Mononuclear cell (primary cell): Measurements from ENCODE around the gene COL10A1. TPM values are rescaled to one million over a fixed set of nuclear protein-coding genes. Genes with fewer than 3 reads are reported as not detected.

Experiments used
- H3K27me3 ChIP-seq: 2 replicates; pipeline ENCODE4 v1.6.0; 2011; ENCODE audit warnings: low read length, control low read depth; ENCODE audit not compliant: insufficient read depth
- H3K4me1 ChIP-seq: 2 replicates; pipeline ENCODE4 v1.5.1; 2011; ENCODE audit warnings: mild to moderate bottlenecking, low read length, control low read depth; ENCODE audit not compliant: insufficient read depth
- H3K4me3 ChIP-seq: 2 replicates; pipeline ENCODE4 v1.5.1; 2011; ENCODE audit warnings: mild to moderate bottlenecking, low read length, moderate library complexity
- H3K9me3 ChIP-seq: 2 replicates; pipeline ENCODE4 v1.5.1; 2011; ENCODE audit warnings: low read depth, mild to moderate bottlenecking, control low read depth, low read length
- total RNA-seq: library from RNA; depleted of rRNA; stranded (reverse); fragments of >200 nt; gene quantifications from one replicate; pipeline ENCODE4 v1.2.3, GENCODE V29; 2012

Gene COL10A1
- total RNA-seq, 1 donor, result 0.31 TPM

- Histone ChIP-seq H3K4me1 (no peaks in the 10 kb centered on the region), H3K9me3 (no peaks in the 10 kb centered on the region), H3K27me3 (peaks cover 2% of the 10 kb centered on the region), H3K4me3 (no peak overlapping the region)
These were observed 47.0 kb downstream of the COL10A1 start for GRCh38 chr6:116078945-116079344.

- H3K9me3 ChIP-seq, result no peaks in the 10 kb centered on the region
- H3K27me3 ChIP-seq, result peaks cover 2% of the 10 kb centered on the region
- no peaks in the 10 kb centered on the region for H3K4me1 ChIP-seq
These were observed 47.4 kb downstream of the COL10A1 start for GRCh38 chr6:116078522-116078921.

GRCh38 chr6:116074732-116075390 is 51.1 kb downstream of the COL10A1 start:
- Histone ChIP-seq H3K4me3 (no peak overlapping the region), H3K27me3 (peaks cover 2% of the 10 kb centered on the region), H3K4me1 (no peaks in the 10 kb centered on the region), H3K9me3 (no peaks in the 10 kb centered on the region)

More at GRCh38 chr6:116078522-116078921, 47.4 kb downstream of the COL10A1 start:
- no peak overlapping the region for H3K4me3 ChIP-seq

- Histone ChIP-seq H3K4me3 (no peak overlapping the region), H3K9me3 (no peaks in the 10 kb centered on the region), H3K4me1 (no peaks in the 10 kb centered on the region), H3K27me3 (no peaks in the 10 kb centered on the region)
These were observed 52.0 kb downstream of the COL10A1 start for GRCh38 chr6:116073765-116074440.

- Histone ChIP-seq H3K9me3 (no peaks in the 10 kb centered on the region), H3K4me1 (no peaks in the 10 kb centered on the region), H3K4me3 (no peak overlapping the region), H3K27me3 (no peaks in the 10 kb centered on the region)
These were observed 53.6 kb downstream of the COL10A1 start for GRCh38 chr6:116072368-116072767.

- no peak overlapping the region for H3K4me3 ChIP-seq
- H3K27me3 ChIP-seq, result no peaks in the 10 kb centered on the region
- H3K4me1 ChIP-seq, result no peaks in the 10 kb centered on the region
- no peaks in the 10 kb centered on the region for H3K9me3 ChIP-seq
These were observed 55.1 kb downstream of the COL10A1 start for GRCh38 chr6:116070616-116071389.

GRCh38 chr6:116070101-116070500 is 55.8 kb downstream of the COL10A1 start:
- H3K27me3 ChIP-seq, result no peaks in the 10 kb centered on the region
- H3K4me3 ChIP-seq, result no peak overlapping the region
- H3K9me3 ChIP-seq, result no peaks in the 10 kb centered on the region
- no peaks in the 10 kb centered on the region for H3K4me1 ChIP-seq

Other genes starting within 250 kb of the COL10A1 start
- gene FRK, start 65.2 kb downstream of the COL10A1 start, total RNA-seq, result not detected
- gene NT5DC1, start 25.3 kb downstream of the COL10A1 start, total RNA-seq, result 6.5 TPM
- 39.8 TPM for gene TSPYL4, start 127.9 kb upstream of the COL10A1 start, total RNA-seq
- 179 TPM for gene TSPYL1, start 153.8 kb upstream of the COL10A1 start, total RNA-seq
- gene DSE, start 244.8 kb upstream of the COL10A1 start, total RNA-seq, result 98.8 TPM